22Rv1 (cell line): ENCODE results near the gene PTPN11.

Source experiments
- ZFX ChIP-seq: fragments of 450-650 bp; IDR thresholded peaks from 2 replicates; pipeline ENCODE4 v1.6.1; 2017; ENCODE audit warnings: antibody characterized with exemption, borderline replicate concordance
- TF ChIP-seq, protein P1 (sequence below): fragments of 450-650 bp; IDR thresholded peaks from 2 replicates; pipeline ENCODE4 v1.5.1; 2017; ENCODE audit warnings: mild to moderate bottlenecking

DNA sequence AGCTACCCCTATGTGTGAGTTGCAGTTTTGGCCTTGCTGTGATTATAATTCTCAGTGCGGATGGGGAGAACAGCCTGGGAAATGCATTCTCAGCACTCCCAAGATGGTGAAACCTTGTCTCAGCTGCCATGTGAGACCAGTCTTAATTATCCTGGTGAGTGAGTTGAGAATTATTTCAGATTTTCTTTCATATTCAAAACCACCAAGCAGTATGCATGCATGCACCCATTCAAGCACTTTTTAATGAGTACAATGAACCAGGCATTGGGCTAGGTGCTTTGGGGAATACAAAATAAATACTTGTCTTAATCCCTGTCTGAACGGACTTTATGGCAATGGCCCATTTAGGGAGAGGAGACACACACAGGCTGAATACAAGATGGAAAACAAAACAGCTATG is 94.7 kb downstream of the PTPN11 start:
- TF ChIP-seq, protein P1, sequence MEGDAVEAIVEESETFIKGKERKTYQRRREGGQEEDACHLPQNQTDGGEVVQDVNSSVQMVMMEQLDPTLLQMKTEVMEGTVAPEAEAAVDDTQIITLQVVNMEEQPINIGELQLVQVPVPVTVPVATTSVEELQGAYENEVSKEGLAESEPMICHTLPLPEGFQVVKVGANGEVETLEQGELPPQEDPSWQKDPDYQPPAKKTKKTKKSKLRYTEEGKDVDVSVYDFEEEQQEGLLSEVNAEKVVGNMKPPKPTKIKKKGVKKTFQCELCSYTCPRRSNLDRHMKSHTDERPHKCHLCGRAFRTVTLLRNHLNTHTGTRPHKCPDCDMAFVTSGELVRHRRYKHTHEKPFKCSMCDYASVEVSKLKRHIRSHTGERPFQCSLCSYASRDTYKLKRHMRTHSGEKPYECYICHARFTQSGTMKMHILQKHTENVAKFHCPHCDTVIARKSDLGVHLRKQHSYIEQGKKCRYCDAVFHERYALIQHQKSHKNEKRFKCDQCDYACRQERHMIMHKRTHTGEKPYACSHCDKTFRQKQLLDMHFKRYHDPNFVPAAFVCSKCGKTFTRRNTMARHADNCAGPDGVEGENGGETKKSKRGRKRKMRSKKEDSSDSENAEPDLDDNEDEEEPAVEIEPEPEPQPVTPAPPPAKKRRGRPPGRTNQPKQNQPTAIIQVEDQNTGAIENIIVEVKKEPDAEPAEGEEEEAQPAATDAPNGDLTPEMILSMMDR: no peak
- no peak for TF ChIP-seq ZFX
